Prostate gland (tissue), 2 donors: Measurements from ENCODE around the gene MPEG1. TPM values are rescaled to one million over a fixed set of nuclear protein-coding genes. Genes with fewer than 3 reads are reported as not detected.

Source experiments
- DNase-seq: peaks from one replicate; pipeline ENCODE4 v3.0.0-alpha.2; 2019; ENCODE audit warnings: low spot score
- H3K27ac ChIP-seq, 2 donors: fragments of 200-600 bp; sonication (generic); 2 replicates each; pipeline ENCODE4 v1.5.1; 2017 to 2019
- H3K27me3 ChIP-seq: fragments of 200-600 bp; sonication (generic); replicated peaks from 2 replicates; pipeline ENCODE4 v1.5.1; 2019; ENCODE audit not compliant: insufficient read depth
- H3K36me3 ChIP-seq, 2 donors: fragments of 200-600 bp; sonication (generic); 1 replicate in 1 of 2; 2 replicates in 1 of 2; pipeline versions ENCODE4 v1.5.1 to v1.8.1; 2017 to 2019
- H3K4me1 ChIP-seq: fragments of 200-600 bp; sonication (generic); replicated peaks from 2 replicates; pipeline ENCODE4 v1.5.1; 2019
- H3K4me3 ChIP-seq, 2 donors: fragments of 200-600 bp; sonication (generic); 2 replicates each; pipeline ENCODE4 v1.5.1; 2017 to 2019
- H3K9me3 ChIP-seq: fragments of 200-600 bp; sonication (generic); 2 replicates; pipeline ENCODE4 v1.5.1; 2017
- POLR2A ChIP-seq: fragments of 450-650 bp; IDR thresholded peaks from one replicate; pipeline ENCODE4 v1.6.1; 2016; ENCODE audit warnings: antibody characterized with exemption, mild to moderate bottlenecking
- POLR2AphosphoS5 ChIP-seq: sonication (generic); formaldehyde crosslinking; IDR thresholded peaks from one replicate; pipeline ENCODE4 v1.6.1; 2017; ENCODE audit warnings: antibody characterized with exemption
- WGBS: methylation state at CpG from one replicate; pipeline ENCODE4 v1.1.5; 2018; 5-methylcytosine and 5-hydroxymethylcytosine counted together
- intact Hi-C: fragments of 100-400 bp; cut with DNase I; formaldehyde crosslinking; loops from one replicate; pipeline ENCODE4 v1.14.2; 2022
- small RNA-seq, 2 donors: library from RNA; depleted of rRNA; stranded (forward); fragments of <200 nt; gene quantifications; one replicate each; pipeline ENCODE3, GENCODE V24; 2016
- total RNA-seq, 2 donors: library from RNA; depleted of rRNA; stranded (reverse); fragments of >200 nt; gene quantifications; one replicate each; pipeline ENCODE4 v1.1.0, GENCODE V29; 2016
- TF ChIP-seq, protein P1 (sequence below), 4 experiments: fragments of 200-600 bp in 2 of 4; fragments of 450-650 bp in 2 of 4; sonication (generic) in 2 of 4; IDR thresholded peaks; 1 replicate in 3 of 4; 2 replicates in 1 of 4; pipeline ENCODE4 v1.5.1; 2016 to 2019; ENCODE audit warnings: antibody characterized with exemption in 4 of 4, mild to moderate bottlenecking in 2 of 4, moderate library complexity in 2 of 4

The MPEG1 gene
- total RNA-seq, 2 donors from 2014 or later: 3.2 to 8.2 TPM

DNA sequence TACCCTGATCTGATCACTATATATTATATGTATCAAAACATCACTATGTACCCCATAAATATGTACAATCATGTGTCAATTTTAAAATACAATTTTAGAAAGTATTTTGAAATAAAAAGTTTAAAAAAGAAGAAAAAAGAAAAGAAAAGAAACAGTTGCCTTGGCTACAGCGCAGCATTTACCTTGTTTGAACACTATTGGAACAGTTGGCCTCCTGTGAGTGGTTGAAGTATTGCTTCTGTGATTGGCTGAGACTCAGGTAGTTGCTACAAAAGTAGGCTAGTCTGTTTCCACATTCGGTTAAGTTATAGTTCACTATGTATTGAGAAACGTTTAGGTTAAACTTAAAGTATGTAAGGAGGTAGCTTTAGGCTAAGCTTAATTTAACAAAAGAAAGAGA, 48.7 kb downstream of the MPEG1 start:
- 89% methylated on average over 3 of the region's 3 CpGs for WGBS
- Histone ChIP-seq H3K27me3 (no peaks in the 10 kb centered on the region), H3K36me3 (no peaks in the 10 kb centered on the region), H3K27ac (no peak overlapping the region), H3K9me3 (no peaks in the 10 kb centered on the region), H3K4me3 (no peak overlapping the region), H3K4me1 (no peaks in the 10 kb centered on the region)
- intact Hi-C loops: no loop called here
- no peak for TF ChIP-seq POLR2AphosphoS5
- TF ChIP-seq, protein P1, sequence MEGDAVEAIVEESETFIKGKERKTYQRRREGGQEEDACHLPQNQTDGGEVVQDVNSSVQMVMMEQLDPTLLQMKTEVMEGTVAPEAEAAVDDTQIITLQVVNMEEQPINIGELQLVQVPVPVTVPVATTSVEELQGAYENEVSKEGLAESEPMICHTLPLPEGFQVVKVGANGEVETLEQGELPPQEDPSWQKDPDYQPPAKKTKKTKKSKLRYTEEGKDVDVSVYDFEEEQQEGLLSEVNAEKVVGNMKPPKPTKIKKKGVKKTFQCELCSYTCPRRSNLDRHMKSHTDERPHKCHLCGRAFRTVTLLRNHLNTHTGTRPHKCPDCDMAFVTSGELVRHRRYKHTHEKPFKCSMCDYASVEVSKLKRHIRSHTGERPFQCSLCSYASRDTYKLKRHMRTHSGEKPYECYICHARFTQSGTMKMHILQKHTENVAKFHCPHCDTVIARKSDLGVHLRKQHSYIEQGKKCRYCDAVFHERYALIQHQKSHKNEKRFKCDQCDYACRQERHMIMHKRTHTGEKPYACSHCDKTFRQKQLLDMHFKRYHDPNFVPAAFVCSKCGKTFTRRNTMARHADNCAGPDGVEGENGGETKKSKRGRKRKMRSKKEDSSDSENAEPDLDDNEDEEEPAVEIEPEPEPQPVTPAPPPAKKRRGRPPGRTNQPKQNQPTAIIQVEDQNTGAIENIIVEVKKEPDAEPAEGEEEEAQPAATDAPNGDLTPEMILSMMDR (IDR thresholded peaks at IDR 0.05): no peak
- no peak for TF ChIP-seq POLR2A
- no peak for DNase-seq

Small RNA genes within 50 kb of the gene (small RNA-seq; reads per million reads assigned to genes)
- gene RN7SL42P: 0 reads per million in 2 donors

Other genes with a start within 250 kb of the MPEG1 start
- not detected for gene GLYATL1B, start 126.6 kb downstream of the MPEG1 start, total RNA-seq
- gene FAM111B, start 105.7 kb downstream of the MPEG1 start, total RNA-seq: 1 to 10 TPM in 1 of 2 donors, under 1 TPM in 1; 0.62 to 1.4 TPM
- 10 to 100 TPM; 49.5 to 60.3 TPM for gene FAM111A, start 70.1 kb downstream of the MPEG1 start, total RNA-seq
- 10 to 100 TPM in 1 of 2 donors, 1 to 10 TPM in 1; 6.9 to 10.7 TPM for gene DTX4, start 40.8 kb downstream of the MPEG1 start, total RNA-seq
- gene OR5AN1, start 146.0 kb upstream of the MPEG1 start, total RNA-seq: not detected
- gene OR5A2, start 213.5 kb upstream of the MPEG1 start, total RNA-seq: not detected
- under 1 TPM in 1 of 2 donors, not detected in 1; 0.17 TPM for gene OR5A1, start 223.5 kb upstream of the MPEG1 start, total RNA-seq
- not detected for gene OR4D6, start 244.0 kb upstream of the MPEG1 start, total RNA-seq